Liver (tissue), 9 donors: Measurements from ENCODE around the gene POU6F2. TPM values are rescaled to one million over a fixed set of nuclear protein-coding genes. Genes with fewer than 3 reads are reported as not detected.

Experiments used
- DNase-seq: peaks from one replicate; pipeline ENCODE4 v3.0.0-alpha.2; 2017; ENCODE audit warnings: low spot score
- H3K27ac ChIP-seq, 2 donors: one replicate each; pipeline ENCODE4 v1.7.0; 2013; ENCODE audit warnings: inconsistent platforms in 2 of 2, low read length in 2 of 2, control low read depth in 1 of 2, low read depth in 1 of 2, mild to moderate bottlenecking in 1 of 2
- H3K27me3 ChIP-seq, 4 donors: one replicate each; pipeline versions ENCODE4 v1.6.1 to v1.7.0; 2013; ENCODE audit warnings: low read length in 3 of 4, inconsistent platforms in 1 of 4, mild to moderate bottlenecking in 1 of 4, moderate library complexity in 1 of 4; ENCODE audit not compliant: control insufficient read depth in 4 of 4, insufficient read depth in 4 of 4
- H3K36me3 ChIP-seq, 4 donors: one replicate each; pipeline versions ENCODE4 v1.6.1 to v1.7.0; 2013; ENCODE audit warnings: low read length in 3 of 4, mild to moderate bottlenecking in 3 of 4, low read depth in 1 of 4, moderate library complexity in 1 of 4; ENCODE audit not compliant: control insufficient read depth in 4 of 4, insufficient read depth in 3 of 4
- H3K4me1 ChIP-seq, 4 donors: one replicate each; pipeline versions ENCODE4 v1.6.1 to v1.7.0; 2013; ENCODE audit warnings: low read length in 3 of 4, mild to moderate bottlenecking in 3 of 4, moderate library complexity in 1 of 4; ENCODE audit not compliant: control insufficient read depth in 4 of 4, insufficient read depth in 4 of 4
- H3K4me3 ChIP-seq, 3 donors: one replicate each; pipeline versions ENCODE4 v1.6.1 to v1.7.0; 2013; ENCODE audit warnings: low read length in 3 of 3, control low read depth in 1 of 3, low read depth in 1 of 3, mild to moderate bottlenecking in 1 of 3
- H3K9ac ChIP-seq, 2 donors: one replicate each; pipeline ENCODE4 v1.7.0; 2013; ENCODE audit warnings: low read length in 2 of 2, mild to moderate bottlenecking in 2 of 2, moderate library complexity in 2 of 2, control low read depth in 1 of 2, low read depth in 1 of 2
- H3K9me3 ChIP-seq, 4 donors: one replicate each; pipeline versions ENCODE4 v1.6.1 to v1.7.0; 2013; ENCODE audit warnings: low read length in 3 of 4; ENCODE audit not compliant: control insufficient read depth in 4 of 4
- ATF3 ChIP-seq: IDR thresholded peaks from 2 replicates; pipeline ENCODE4 v1.6.1; 2016; ENCODE audit warnings: antibody characterized with exemption
- CTCF ChIP-seq: fragments of 150-350 bp; IDR thresholded peaks from 2 replicates; pipeline ENCODE4 v1.5.1; 2017; ENCODE audit warnings: improper control_type of control experiment, low read depth, low read length; ENCODE audit not compliant: missing input control
- EGR1 ChIP-seq, 2 donors: IDR thresholded peaks; 2 replicates each; pipeline ENCODE4 v1.6.1; 2016 to 2018; ENCODE audit warnings: antibody characterized with exemption in 2 of 2, low read depth in 2 of 2
- FOXA1 ChIP-seq: IDR thresholded peaks from 2 replicates; pipeline ENCODE4 v1.6.1; 2016; ENCODE audit warnings: antibody characterized with exemption
- FOXA2 ChIP-seq: IDR thresholded peaks from 2 replicates; pipeline ENCODE4 v1.6.1; 2016; ENCODE audit warnings: antibody characterized with exemption
- GABPA ChIP-seq, 2 donors: IDR thresholded peaks in 1 of 2; conservative IDR thresholded peaks in 1 of 2; 2 replicates each; pipeline ENCODE4 v1.6.1; 2016; ENCODE audit warnings: antibody characterized with exemption in 2 of 2, mild to moderate bottlenecking in 1 of 2, moderate library complexity in 1 of 2
- HNF4A ChIP-seq, 2 donors: conservative IDR thresholded peaks; 2 replicates each; pipeline ENCODE4 v1.6.1; 2016; ENCODE audit warnings: antibody characterized with exemption in 2 of 2, mild to moderate bottlenecking in 2 of 2
- HNF4G ChIP-seq: IDR thresholded peaks from 2 replicates; pipeline ENCODE4 v1.6.1; 2016; ENCODE audit warnings: antibody characterized with exemption
- JUND ChIP-seq, 2 donors: IDR thresholded peaks; 2 replicates each; pipeline ENCODE4 v1.6.1; 2016; ENCODE audit warnings: antibody characterized with exemption in 2 of 2
- NR2F2 ChIP-seq: IDR thresholded peaks from 2 replicates; pipeline ENCODE4 v1.6.1; 2016; ENCODE audit warnings: antibody characterized with exemption
- RAD21 ChIP-seq, 2 donors: IDR thresholded peaks; 2 replicates each; pipeline ENCODE4 v1.6.1; 2016; ENCODE audit warnings: antibody characterized with exemption in 2 of 2, mild to moderate bottlenecking in 2 of 2
- REST ChIP-seq: IDR thresholded peaks from 2 replicates; pipeline ENCODE4 v1.6.1; 2016; ENCODE audit warnings: antibody characterized with exemption, mild to moderate bottlenecking
- SP1 ChIP-seq: IDR thresholded peaks from 2 replicates; pipeline ENCODE4 v1.6.1; 2018; ENCODE audit warnings: antibody characterized with exemption, mild to moderate bottlenecking
- YY1 ChIP-seq: IDR thresholded peaks from 2 replicates; pipeline ENCODE4 v1.6.1; 2016; ENCODE audit warnings: antibody characterized with exemption, mild to moderate bottlenecking
- ZBTB33 ChIP-seq: IDR thresholded peaks from 2 replicates; pipeline ENCODE4 v1.6.1; 2016; ENCODE audit warnings: antibody characterized with exemption
- WGBS: extraction: QIAGEN DNeasy Blood & Tissue Kit; methylation state at CpG from one replicate; pipeline ENCODE4 v1.1.7; 2013; 5-methylcytosine and 5-hydroxymethylcytosine counted together
- polyA plus RNA-seq, 2 donors: library from polyadenylated mRNA; stranded (reverse) in 1 of 2; unstranded in 1 of 2; fragments of 200-250 nt in 1 of 2; fragments of >200 nt in 1 of 2; fragmentation: Nextera tagmentation in 1 of 2; extraction: Ambion mirVana in 1 of 2; gene quantifications; one replicate each; pipeline versions ENCODE4 v1.2.1 to v1.2.3, GENCODE V29; 2013 to 2015
- total RNA-seq, 2 donors: library from RNA; depleted of rRNA; stranded (reverse); fragments of >200 nt; gene quantifications; one replicate each; pipeline ENCODE4 v1.2.3, GENCODE V29; 2014
- donor health status: healthy.
- donor health status: healthy.
- donor health status: healthy.
- donor health status: healthy.
- donor health status: healthy.

Gene POU6F2
- total and polyA plus RNA-seq, 4 donors = under 0.01 to 0.24 (median 0.08) TPM; not detected in 1

- WGBS = 82% methylated on average over 5 of the region's 5 CpGs
- H3K9ac ChIP-seq = no peak overlapping the region
- no peak for DNase-seq
- no peaks in the 10 kb centered on the region for H3K36me3 ChIP-seq
- no peaks in the 10 kb centered on the region for H3K27me3 ChIP-seq
- TF ChIP-seq YY1 (no peak), ATF3 (no peak), SP1 (no peak), ZBTB33 (no peak)
- no peak overlapping the region for H3K4me3 ChIP-seq
- H3K9me3 ChIP-seq = no peaks in the 10 kb centered on the region
- H3K4me1 ChIP-seq = no peaks in the 10 kb centered on the region
- no peak overlapping the region for H3K27ac ChIP-seq
Observed at GRCh38 chr7:39002755-39003154, 25.0 kb downstream of the POU6F2 start.

GRCh38 chr7:39005036-39005435, 27.3 kb downstream of the POU6F2 start:
- TF ChIP-seq HNF4G = no peak
- TF ChIP-seq CTCF = no peak
- Histone ChIP-seq H3K9ac (no peak overlapping the region), H3K4me3 (no peak overlapping the region), H3K27me3 (no peaks in the 10 kb centered on the region), H3K27ac (no peak overlapping the region), H3K36me3 (no peaks in the 10 kb centered on the region), H3K9me3 (no peaks in the 10 kb centered on the region), H3K4me1 (no peaks in the 10 kb centered on the region)
- DNase-seq = no peak
- 50% methylated on average over 8 of the region's 8 CpGs for WGBS

- no peak for DNase-seq
- Histone ChIP-seq H3K36me3 (no peaks in the 10 kb centered on the region), H3K9me3 (no peaks in the 10 kb centered on the region), H3K27ac (no peak overlapping the region), H3K4me1 (no peaks in the 10 kb centered on the region), H3K27me3 (no peaks in the 10 kb centered on the region), H3K9ac (no peak overlapping the region), H3K4me3 (no peak overlapping the region)
- 70% methylated on average over 6 of the region's 6 CpGs for WGBS
- TF ChIP-seq HNF4G = no peak
- no peak for TF ChIP-seq ATF3
- TF ChIP-seq SP1 = no peak
- no peak for TF ChIP-seq CTCF
- no peak for TF ChIP-seq YY1
- no peak for TF ChIP-seq FOXA1
- TF ChIP-seq REST = no peak
- no peak for TF ChIP-seq EGR1 (IDR thresholded peaks at IDR 0.05; ENCODE audit: low read depth in 2 of 2)
- no peak for TF ChIP-seq JUND (IDR thresholded peaks at IDR 0.05)
- no peak for TF ChIP-seq FOXA2
- TF ChIP-seq HNF4A (conservative IDR thresholded peaks at IDR 0.05) = no peak
- no peak for TF ChIP-seq ZBTB33
- TF ChIP-seq RAD21 (IDR thresholded peaks at IDR 0.05) = no peak
- TF ChIP-seq GABPA (IDR thresholded peaks at IDR 0.05 in 1 of 2, conservative IDR thresholded peaks at IDR 0.05 in 1 of 2) = no peak
- no peak for TF ChIP-seq NR2F2
Observed at GRCh38 chr7:39005461-39005860, 27.8 kb downstream of the POU6F2 start.
